Measurements from ENCODE around the gene SH3PXD2A.

The SH3PXD2A gene

DNA sequence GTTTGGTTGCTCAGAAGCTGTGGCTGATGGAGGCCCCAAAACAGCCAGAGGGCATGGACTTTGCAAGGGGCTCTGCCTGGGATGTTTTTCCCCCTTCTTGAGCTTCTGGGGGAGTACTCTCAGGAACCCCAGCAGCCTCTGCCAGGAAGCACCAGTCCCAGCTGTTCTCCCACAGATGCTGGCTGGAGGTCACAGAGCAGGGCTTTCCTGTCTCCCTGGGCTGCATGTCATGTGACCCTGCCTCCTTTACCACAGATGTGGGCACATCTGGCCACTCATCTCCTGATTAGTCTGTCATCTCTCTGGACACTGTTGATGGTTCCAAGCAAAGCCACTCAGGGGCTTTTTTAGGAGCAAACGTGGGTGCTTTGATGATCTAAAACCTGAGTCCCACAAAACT lies 225.2 kb downstream of the SH3PXD2A start:
- DNase-seq: no peak

DNA sequence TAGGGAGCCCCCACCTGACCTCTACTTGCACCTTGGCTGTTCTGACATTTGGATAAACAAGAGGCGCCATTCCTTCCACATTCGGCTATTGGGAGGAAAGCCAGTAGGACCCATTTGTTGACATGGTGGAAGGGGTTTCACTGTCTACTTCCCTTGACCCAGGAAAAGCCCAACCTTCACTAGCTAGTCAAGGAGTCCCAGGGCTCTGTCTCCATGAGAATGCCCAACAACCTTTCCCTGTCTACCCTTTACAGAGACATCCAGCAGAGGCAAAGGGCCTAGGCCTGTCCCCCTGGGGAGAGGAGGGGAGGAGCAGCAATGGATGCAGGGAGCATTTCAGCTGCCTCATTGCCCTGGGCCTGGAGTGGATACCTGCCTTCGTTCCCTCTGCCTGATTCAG lies 225.8 kb downstream of the SH3PXD2A start:
- no peak for DNase-seq

DNA sequence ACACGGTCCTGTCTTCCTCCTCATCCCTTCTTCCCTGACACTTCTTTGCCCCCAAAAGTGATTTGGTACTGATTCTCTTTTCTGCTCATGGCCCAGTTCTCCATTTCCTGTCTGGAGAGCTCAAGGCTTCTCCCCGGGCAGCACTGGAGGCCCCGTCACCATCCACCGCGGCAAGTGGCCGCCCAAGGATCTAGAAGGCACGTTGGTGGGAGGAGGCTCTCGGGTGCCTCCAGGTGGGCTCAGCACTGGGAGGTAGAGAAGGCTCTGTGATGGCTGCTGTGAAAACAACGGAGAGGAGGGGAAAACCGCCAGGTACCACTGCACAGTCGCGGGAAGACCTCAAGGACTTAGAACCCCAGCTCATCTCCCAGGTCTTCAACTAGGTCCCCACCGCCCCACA lies 227.5 kb downstream of the SH3PXD2A start:
- DNase-seq: no peak

DNA sequence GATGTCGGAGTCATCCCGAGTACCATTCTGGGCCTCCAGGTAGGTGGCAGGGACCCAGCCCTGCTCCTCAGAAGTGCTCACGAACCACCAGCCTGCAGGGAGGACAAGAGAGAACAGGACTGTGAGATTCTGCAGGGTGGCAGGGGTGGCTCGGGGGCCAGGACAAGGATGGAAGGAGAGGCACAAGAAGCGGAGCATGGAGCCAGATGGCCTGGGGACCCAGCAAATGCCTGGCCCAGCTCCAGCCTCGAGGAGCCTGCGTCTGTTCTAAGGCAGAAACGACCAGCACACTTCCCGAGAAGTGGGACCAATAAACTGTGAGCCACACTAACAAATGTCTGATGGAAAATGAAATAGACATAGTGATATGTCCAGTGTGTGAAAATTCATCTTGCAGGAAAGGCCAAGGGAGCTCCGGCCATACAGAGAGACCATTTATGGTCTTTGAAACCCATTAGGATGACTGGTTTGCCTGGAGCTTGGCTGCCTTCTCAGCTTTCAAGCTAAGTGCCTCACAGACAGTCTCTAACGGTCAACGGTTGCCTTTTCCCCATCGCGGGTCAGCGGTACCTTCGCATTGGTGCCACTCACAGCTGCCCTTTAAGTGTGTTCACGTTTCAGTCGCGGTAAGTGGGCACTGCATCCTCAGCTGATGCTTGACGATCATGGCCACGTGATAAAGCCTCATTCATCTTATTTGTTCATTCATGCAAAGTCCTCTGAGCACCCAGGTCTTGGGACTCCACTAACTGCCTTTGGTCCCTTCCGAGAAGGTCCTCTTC lies 228.1 kb downstream of the SH3PXD2A start:
- no peak for DNase-seq

- DNase-seq: no peak
Measured at GRCh38 chr10:103626178-103626577, 229.2 kb downstream of the SH3PXD2A start.

DNA sequence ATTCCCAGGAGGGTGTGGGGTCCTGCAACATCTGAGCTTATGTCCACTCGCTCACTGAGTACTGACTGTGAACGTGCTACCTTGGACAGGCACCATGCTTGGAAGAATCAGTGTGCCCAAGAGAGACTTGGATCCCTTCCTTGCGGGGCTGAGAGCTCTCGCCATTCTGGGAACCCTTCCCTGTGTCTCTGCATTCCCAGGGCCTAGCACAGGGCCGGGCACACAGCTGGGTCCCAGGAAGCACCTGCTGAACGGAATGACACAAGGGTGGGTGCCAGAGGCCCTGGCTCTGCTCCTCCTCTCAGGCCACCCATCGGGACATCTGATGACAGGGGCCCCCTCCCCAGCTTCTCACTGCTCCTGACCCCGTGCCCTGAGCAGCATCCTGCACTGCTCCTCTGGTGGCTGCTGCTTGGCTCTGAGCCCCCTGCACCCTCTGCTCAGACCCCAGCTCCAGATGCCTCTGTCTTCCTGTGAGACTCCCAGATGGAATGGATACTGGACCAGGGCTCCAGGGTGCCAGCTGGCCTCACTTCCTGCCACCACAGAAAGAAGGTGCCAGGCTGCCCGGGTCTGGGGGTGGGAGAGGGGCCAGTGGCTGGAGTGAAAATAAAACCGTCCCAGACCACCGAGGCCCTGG lies 232.3 kb downstream of the SH3PXD2A start:
- DNase-seq: no peak

GRCh38 chr10:103622286-103622685 lies 233.1 kb downstream of the SH3PXD2A start:
- no peak for DNase-seq

DNA sequence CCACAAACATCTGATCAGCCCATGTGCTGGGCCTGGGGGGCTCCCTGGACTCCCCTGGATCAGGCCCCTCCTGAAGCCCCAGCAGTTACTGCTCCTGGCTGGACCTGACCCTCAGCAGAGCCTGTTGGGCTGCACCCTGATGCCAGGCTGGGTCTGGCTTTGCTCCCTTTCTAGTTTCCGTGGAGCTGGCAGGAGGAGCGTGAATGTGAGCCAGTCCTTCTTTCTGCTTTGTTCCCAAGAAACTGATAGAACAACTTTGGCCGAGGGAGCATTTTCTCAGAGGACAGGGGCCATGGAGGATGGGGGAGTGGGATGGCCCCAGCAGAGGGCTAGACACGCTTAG lies 233.6 kb downstream of the SH3PXD2A start:
- DNase-seq: no peak

GRCh38 chr10:103620891-103621782 lies 234.2 kb downstream of the SH3PXD2A start:
- no peak for DNase-seq

DNA sequence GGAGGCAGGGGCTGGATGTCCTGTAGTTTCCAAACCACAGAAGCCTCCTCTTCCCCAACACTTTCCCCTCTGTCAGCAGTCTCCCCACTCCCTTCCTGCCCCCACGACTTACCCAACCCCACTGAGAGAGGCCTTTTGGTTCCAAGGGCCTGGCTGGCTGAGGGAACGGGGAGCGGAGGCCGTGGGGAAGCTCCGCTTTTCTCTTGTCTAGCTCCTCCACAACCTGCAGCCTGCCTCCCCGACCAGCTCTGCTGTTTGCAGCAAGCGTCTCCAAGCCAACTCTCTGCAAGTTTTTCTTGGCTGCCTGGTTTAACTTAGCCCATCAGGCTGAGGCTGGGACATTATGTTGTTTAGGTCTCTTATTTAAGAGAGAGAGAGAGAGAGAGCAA lies 235.0 kb downstream of the SH3PXD2A start:
- DNase-seq: no peak

DNA sequence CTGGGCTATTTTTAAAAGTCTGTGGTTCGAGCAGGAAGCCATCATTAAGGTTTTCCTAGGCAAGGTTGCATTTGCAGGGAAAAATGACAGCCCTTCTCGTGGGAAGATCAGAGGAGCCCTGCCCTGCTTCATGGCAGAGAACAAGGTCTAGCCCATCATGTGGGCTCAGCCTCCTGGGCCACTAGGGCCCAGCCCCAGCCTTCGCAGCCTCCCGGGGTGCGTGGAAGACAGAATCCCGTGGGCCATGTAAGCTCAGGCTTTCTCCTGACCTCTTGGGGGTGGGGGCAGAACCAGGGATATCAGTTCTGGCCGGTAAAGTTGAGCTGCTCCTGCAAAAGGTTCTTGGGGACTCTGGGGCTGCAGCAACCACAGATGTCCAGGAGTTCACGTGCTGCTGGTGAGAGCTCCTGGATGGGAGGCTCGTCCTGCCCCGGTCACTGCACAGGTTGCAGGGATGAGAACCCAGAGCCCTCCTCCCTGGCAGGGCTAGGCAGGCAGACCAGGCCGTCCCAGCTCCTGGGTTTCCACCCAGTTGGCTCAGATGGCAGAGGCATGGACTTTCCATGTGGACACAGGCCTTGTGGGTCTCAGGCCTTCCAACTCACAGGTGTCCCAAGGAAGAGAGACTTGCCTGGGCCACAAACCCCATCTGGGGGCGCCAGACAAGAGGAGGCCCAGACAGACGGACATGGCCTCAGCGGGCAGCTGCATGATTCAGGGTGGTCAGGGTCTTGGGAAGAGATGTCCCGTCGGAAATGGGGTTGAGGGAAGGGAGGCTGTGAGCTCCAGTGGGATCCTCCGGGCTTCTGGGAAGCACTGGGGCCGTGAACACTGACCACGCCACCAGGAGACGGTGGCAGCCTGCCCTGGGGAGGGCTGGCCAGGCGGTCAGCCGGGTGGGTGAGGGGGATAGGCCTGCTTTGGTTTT lies 235.7 kb downstream of the SH3PXD2A start:
- no peak for DNase-seq

DNA sequence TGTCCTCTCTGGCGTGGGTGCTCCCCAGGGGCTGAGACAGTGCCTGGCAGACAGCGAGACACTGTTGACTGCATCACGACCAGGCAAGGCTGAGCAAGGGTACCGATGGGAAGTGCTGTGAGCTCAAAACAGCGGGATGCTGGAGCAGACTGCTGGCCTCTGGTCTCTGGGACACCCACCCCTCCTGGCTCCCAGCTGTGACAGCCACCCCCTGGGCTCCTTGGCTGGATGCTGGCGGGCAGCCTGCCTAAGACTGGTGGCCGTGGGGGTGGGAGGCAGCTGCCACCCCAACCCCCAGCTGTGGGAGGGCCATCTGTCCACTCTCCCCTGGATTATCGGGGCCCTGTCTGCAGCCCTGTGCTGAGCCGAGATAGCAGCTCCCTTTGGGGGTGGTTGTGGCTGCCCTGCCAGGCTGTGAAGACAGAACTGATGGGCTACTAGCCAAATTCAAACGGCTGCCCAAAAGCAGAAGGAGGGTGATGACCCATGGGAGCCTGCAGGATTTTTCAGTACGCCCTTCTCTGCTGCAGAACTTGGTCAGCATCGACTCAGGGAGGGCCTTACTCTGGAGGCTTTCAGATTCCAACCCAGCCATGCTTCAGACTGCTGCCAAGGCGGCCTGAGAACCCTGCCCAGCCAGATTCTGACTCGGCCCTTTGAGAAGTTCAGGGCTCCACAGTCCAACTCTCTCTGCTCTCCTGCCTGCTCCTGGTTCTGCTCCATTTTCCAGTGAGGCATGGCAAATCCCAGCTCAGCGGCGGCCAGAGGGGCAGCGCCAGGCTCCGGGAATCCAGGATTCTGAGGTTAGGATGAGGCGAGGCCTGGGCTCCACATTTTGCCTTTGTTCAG lies 236.6 kb downstream of the SH3PXD2A start:
- DNase-seq: no peak

DNA sequence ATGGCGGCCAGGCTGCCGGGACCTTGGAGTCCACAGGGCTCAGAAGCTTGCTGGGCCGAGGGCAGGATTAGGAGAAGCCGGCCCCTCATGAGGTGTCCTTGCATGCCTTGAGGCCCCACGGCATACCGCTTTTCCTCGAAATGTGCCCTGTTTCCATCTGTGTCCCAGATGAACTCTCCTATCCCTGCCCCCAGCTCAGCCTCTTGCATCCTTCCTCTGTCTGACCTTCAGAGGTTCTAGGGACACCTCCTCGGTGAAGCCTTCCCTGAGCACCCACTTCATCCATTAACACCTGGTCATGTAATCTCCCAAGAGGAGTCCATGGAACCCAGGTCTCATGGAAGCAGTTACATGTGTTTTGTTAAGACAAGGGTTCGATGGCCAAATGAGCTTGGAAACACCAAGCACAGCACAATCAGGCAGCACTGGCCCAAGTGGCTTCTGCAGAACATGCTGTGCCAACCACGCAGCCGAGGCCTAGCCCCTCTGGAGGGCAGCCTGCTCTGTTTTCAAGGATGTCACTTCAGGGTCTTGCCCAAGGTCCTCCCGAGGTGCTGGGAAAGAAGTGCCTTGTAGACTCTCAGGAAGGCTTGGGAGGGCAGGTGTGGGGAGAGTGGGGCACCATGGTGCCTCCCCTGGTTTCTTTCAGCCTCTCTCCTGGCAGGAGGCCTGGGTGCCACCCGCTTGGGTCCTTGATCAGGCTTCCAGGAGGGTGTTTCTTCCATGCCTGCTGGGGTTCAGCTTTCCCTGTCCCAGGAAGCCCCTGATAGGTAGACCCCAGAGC lies 237.6 kb downstream of the SH3PXD2A start:
- no peak for DNase-seq

- DNase-seq: no peak
Measured at GRCh38 chr10:103616705-103617601, 238.4 kb downstream of the SH3PXD2A start.

DNA sequence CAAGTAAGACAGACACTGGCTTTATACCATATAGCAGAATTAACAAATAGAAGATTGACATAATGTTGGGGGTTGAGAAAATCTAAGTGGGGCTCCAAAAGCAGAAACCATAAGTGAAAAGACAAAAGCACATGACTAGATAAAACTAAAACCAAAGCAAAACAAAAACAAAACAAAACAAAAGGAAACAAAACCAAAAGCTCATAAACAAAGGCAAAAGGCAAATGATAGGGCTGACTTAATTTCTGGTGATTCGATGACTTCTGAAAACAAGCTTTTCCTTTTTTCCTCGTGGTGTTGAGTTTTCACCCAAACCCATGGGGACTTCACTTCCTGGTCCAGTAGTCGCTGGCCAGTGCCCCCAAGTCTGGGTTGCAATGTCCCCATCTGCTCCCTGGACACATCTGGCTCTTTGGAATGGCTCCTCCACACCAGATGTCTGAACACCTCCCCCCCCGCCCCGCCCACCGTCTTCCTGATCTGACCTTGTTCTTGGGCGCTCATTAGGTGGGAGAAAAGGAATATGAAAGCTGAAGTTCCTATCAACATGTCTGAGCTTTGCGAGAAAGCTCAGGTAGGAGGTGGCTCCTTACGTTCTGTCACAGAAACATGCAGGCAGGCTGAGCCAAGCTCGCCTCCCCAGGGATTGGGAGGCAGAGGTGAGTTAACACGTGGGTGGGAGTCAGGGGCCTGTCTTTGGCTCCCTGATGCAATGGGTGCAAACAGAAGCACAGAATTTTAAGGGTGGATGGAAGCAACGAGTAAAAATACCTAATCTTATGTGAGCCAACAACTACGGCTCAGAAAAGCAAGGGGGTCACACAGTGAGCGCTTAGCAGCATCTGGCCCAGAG lies 240.8 kb downstream of the SH3PXD2A start:
- no peak for DNase-seq

DNA sequence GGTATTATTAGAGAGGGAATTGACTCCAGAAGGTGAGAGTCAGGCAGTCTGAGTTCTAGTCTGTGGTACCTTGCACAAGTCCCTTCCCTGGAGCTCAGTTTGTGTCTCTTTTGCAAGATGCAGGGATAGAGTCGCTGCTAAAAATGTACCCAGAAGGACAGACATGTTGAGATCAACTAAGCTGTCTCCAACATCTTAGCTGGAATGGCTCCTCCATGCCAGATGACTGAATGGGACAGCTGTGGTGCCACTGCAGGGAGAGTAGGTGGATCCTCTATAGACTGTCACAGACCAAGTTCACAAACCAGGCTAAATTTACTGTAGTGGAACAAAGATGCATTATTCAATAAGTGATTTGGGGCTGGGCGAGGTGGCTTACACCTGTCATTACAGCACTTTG lies 241.8 kb downstream of the SH3PXD2A start:
- DNase-seq: no peak

GRCh38 chr10:103612462-103613365 lies 242.7 kb downstream of the SH3PXD2A start:
- no peak for DNase-seq
